Testis (tissue), 2 donors: ENCODE results near the gene SETD2.

Experiments
- CTCF ChIP-seq, 3 experiments: fragments of 450-650 bp in 2 of 3; fragments of 200-600 bp in 1 of 3; sonication (generic) in 1 of 3; IDR thresholded peaks; one replicate each; pipeline ENCODE4 v1.5.1; 2016 to 2019; ENCODE audit warnings: antibody characterized with exemption in 3 of 3, mild to moderate bottlenecking in 2 of 3, moderate library complexity in 1 of 3
- POLR2A ChIP-seq: fragments of 450-650 bp; IDR thresholded peaks from one replicate; pipeline ENCODE4 v1.6.1; 2017; ENCODE audit warnings: antibody characterized with exemption, mild to moderate bottlenecking, moderate library complexity

- TF ChIP-seq CTCF (IDR thresholded peaks at IDR 0.05) (no peak), POLR2A (no peak)
Measured at GRCh38 chr3:46991406-46992165, 172.3 kb downstream of the SETD2 start.
